Natural killer cell (primary cell): Measurements from ENCODE around the gene GSTM2. TPM values are rescaled to one million over a fixed set of nuclear protein-coding genes. Genes with fewer than 3 reads are reported as not detected.

Experiments used
- ATAC-seq, 3 donors: fragments of 150-1000 bp in 2 of 3; fragments of 200-7000 bp in 1 of 3; cut with Tn5 transposase; 1 replicate in 1 of 3; 2 replicates in 2 of 3; pipeline ENCODE4 v1.10.0; 2021; ENCODE audit warnings: mild to moderate bottlenecking in 2 of 3, moderate library complexity in 2 of 3
- DNase-seq, 2 donors: peaks; one replicate each; pipeline versions ENCODE4 v3.0.0 to v3.0.0-alpha.2; 2013 to 2021; ENCODE audit warnings: mixed read lengths in 1 of 2
- H3K27ac ChIP-seq: one replicate; pipeline ENCODE4 v1.5.1; 2013; ENCODE audit warnings: mild to moderate bottlenecking, low read length
- H3K27me3 ChIP-seq: one replicate; pipeline ENCODE4 v1.6.1; 2013; ENCODE audit warnings: low read length; ENCODE audit not compliant: control insufficient read depth, insufficient read depth
- H3K36me3 ChIP-seq: one replicate; pipeline ENCODE4 v1.6.1; 2013; ENCODE audit warnings: low read length; ENCODE audit not compliant: control insufficient read depth, insufficient read depth
- H3K4me1 ChIP-seq: one replicate; pipeline ENCODE4 v1.6.1; 2013; ENCODE audit warnings: low read length; ENCODE audit not compliant: control insufficient read depth, insufficient read depth
- H3K4me3 ChIP-seq: one replicate; pipeline ENCODE4 v1.5.1; 2013; ENCODE audit warnings: low read length
- H3K9me3 ChIP-seq: one replicate; pipeline ENCODE4 v1.6.1; 2013; ENCODE audit warnings: low read length; ENCODE audit not compliant: control insufficient read depth, insufficient read depth
- H3K27ac Mint-ChIP-seq, 2 donors: one replicate each; pipeline ENCODE4 v1.8.0; 2022; ENCODE audit warnings: mild to moderate bottlenecking in 2 of 2, mixed read lengths in 2 of 2, moderate library complexity in 1 of 2
- H3K27me3 Mint-ChIP-seq, 2 donors: one replicate each; pipeline ENCODE4 v1.8.0; 2022; ENCODE audit warnings: low read depth in 2 of 2, mixed read lengths in 2 of 2
- H3K36me3 Mint-ChIP-seq: one replicate; pipeline ENCODE4 v1.8.0; 2022; ENCODE audit warnings: mixed read lengths
- H3K4me1 Mint-ChIP-seq, 2 donors: one replicate each; pipeline ENCODE4 v1.8.0; 2022; ENCODE audit warnings: mixed read lengths in 2 of 2
- H3K4me3 Mint-ChIP-seq: one replicate; pipeline ENCODE4 v1.8.0; 2022; ENCODE audit warnings: mild to moderate bottlenecking, moderate library complexity, mixed read lengths
- H3K9me3 Mint-ChIP-seq, 2 donors: one replicate each; pipeline ENCODE4 v1.8.0; 2022; ENCODE audit warnings: mixed read lengths in 2 of 2
- WGBS: methylation state at CpG from one replicate; pipeline ENCODE4 v1.1.7; 2013; ENCODE audit warnings: missing lambda C conversion rate; ENCODE audit not compliant: insufficient coverage; 5-methylcytosine and 5-hydroxymethylcytosine counted together
- intact Hi-C: fragments of 100-400 bp; cut with micrococcal nuclease; formaldehyde crosslinking; loops from one replicate; pipeline ENCODE4 v1.14.2; 2022
- total RNA-seq, 4 donors: library from RNA; stranded (reverse); fragments of 120-200 nt in 1 of 4; gene quantifications; one replicate each; pipeline versions ENCODE4 v1.2.3 to v1.2.4, GENCODE V29; 2013 to 2022
- TF ChIP-seq, protein P1 (sequence below): fragments of 200-600 bp; IDR thresholded peaks from one replicate; pipeline ENCODE4 v1.8.0; 2022; ENCODE audit warnings: antibody characterized with exemption

Gene GSTM2
- 100 to 1,000 TPM; 142 to 315 (median 205) TPM for total RNA-seq
- total RNA-seq (2013): 25.6 TPM

DNA sequence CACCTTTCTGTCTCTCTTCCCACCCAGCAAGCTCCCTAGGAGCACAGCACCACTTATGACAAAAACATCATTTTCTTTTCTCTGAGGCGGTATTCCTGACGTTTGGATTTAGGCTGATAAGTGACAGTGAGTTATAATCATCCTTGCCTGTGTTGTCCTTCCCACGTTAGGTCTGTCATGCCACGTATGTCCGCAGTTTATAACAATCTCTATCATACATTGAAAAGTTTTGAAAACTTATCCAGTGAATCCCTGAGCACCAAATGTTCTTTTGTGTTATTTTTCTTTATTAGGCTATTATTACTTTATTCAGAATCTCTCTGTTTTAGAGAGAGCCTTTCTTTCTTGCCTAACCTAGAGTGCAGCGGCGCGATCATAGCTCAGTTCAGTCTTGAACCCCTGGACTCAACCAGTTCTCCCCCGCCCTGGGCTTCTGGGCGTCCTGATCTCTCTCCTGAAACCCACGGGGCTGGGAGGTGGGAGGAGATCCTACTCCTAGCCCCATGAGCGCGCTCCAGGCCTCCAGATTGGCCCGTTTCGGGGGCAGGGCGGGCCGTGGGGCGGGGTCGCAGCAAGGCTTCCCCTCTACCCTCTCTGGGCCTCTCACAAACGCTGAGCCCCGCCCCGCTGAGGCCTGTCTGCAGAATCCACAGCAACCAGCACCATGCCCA lies at the start of gene GSTM2:
GSTM2 (plus strand) TSS at position 606 of the 671 bp plus-strand sequence; CDS start at position 665, 59 bp downstream.
- Histone ChIP-seq H3K4me3 (peak within 1 kb of the TSS; percentile 9), H3K4me1 (peaks cover 26% of the 10 kb centered on the region), H3K27ac (no peak within 1 kb of the TSS), H3K36me3 (no peaks in the 10 kb centered on the region), H3K27me3 (no peaks in the 10 kb centered on the region), H3K9me3 (no peaks in the 10 kb centered on the region)
- Mint-ChIP-seq H3K27me3 (no peaks in the 10 kb centered on the region), H3K4me1 (peaks cover 10 to 25% of the 10 kb centered on the region in 2 donors), H3K9me3 (no peaks in the 10 kb centered on the region), H3K36me3 (no peaks in the 10 kb centered on the region), H3K4me3 (peak within 1 kb of the TSS; percentile 71), H3K27ac (peak within 1 kb of the TSS in 1 of 2 donors; percentile 27)
- ATAC-seq (peak; percentile 85 to 95 (median 93)), DNase-seq (peak; percentile 36 to 82)
- TF ChIP-seq, protein P1, sequence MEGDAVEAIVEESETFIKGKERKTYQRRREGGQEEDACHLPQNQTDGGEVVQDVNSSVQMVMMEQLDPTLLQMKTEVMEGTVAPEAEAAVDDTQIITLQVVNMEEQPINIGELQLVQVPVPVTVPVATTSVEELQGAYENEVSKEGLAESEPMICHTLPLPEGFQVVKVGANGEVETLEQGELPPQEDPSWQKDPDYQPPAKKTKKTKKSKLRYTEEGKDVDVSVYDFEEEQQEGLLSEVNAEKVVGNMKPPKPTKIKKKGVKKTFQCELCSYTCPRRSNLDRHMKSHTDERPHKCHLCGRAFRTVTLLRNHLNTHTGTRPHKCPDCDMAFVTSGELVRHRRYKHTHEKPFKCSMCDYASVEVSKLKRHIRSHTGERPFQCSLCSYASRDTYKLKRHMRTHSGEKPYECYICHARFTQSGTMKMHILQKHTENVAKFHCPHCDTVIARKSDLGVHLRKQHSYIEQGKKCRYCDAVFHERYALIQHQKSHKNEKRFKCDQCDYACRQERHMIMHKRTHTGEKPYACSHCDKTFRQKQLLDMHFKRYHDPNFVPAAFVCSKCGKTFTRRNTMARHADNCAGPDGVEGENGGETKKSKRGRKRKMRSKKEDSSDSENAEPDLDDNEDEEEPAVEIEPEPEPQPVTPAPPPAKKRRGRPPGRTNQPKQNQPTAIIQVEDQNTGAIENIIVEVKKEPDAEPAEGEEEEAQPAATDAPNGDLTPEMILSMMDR: no peak
- 22% methylated on average over 22 of the region's 22 CpGs for WGBS
- intact Hi-C loops: no loop called here

DNA sequence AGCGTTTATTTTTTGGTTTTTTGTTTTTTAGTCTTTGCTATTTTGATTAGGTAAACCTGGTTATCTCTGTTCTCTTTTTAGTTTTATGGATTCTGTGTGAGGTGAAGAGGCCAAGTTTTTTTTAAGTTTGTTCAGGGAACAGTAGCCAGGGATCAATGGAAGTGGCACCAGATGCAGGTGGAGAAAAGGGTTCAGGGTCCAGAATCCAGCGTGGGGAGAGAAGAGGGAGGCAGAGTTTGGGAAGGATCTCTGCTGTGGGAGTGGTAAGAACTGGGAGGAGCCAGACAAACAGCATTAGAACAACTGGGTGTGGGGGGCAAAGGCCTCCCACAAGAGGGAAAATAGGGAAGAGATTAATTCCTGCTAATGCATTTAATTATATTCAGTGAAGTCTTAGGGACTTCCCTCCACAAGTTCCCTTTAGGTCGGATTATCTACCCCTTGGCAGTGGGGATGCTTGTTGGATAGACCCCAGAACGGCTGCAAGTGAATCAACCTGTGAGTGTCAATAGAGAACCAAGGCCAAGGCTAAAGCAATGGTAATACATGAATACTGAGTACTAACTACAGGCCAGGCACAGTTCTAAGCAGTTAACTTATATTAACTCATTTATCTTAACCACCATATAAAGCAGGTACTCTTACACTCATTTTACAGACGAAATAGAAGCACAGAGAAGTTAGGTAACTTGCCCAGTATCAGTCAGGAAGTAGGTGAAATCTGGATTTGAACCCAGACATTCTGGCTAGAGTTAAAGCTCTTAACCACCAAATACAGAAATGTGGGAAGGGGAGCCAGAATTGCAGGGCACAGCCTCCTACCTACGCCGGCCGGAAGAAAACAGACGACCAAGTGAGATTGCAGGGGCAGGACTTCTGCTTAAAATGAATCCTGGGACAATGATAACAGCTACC lies 48.9 kb upstream of the GSTM2 start:
- Histone ChIP-seq H3K27ac (peak overlapping the region; percentile 80), H3K4me1 (peaks cover 54% of the 10 kb centered on the region), H3K27me3 (no peaks in the 10 kb centered on the region), H3K4me3 (peak overlapping the region; percentile 76), H3K36me3 (no peaks in the 10 kb centered on the region), H3K9me3 (no peaks in the 10 kb centered on the region)
- H3K27ac Mint-ChIP-seq: peak overlapping the region; percentile 93 to 99
- H3K4me3 Mint-ChIP-seq: peak overlapping the region; percentile 99
- H3K4me1 Mint-ChIP-seq: peaks cover 38 to 53% of the 10 kb centered on the region in 2 donors
- no peak for ATAC-seq
- no peak for DNase-seq
- WGBS: 31% methylated on average over 8 of the region's 9 CpGs
- TF ChIP-seq, protein P1: no peak
- H3K27me3 Mint-ChIP-seq: peaks cover 0 to 2% of the 10 kb centered on the region in 2 donors
- H3K9me3 Mint-ChIP-seq: no peaks in the 10 kb centered on the region
- H3K36me3 Mint-ChIP-seq: no peaks in the 10 kb centered on the region
- intact Hi-C loops: no loop called here

DNA sequence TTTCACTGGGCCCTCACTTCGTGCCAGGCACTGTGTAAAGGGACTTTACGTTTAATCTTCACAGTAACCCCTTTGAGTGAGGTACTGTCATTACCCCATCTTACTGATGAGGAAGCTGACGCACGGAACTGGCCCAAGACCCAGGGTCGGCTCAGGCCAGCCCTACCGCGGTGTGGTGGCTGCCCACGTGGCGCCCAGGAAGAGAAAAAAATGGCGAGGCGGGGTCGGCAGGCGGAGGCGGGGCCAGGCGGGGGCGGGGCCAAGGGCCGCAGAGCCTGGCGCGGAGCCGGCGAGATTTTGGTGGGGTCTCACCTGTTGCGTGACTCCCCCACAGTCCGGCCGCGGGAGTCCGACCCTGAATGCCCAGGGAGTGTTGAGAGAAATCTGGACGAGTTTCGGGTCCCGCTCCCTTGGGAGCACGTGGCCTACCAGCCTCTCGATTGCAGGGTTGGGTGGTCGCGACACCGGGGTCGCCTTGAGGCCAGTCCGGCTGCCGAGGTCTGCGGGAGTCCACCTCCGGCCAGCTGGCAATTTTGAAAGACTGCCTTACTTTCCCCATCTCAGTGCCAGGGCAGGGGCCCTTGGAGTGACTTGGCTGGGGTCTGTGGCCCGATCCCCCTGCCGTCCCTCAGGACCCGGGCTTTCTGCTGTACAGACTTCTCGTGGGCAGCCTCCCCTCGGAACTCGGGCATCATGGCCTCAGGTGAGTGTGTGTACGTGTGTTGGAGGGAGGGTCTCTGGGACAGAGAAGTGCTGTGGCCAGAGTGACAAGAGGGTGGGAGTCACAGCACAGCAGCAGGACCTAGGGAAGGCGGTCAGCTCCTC lies 48.1 kb upstream of the GSTM2 start, which contains the start of the genes AMPD2 and GNAT2:
AMPD2 (plus strand) TSS at position 262 of the 825 bp plus-strand sequence. CDS start 1,339 bp downstream, outside the sequence.
GNAT2 (minus strand) TSS at position 41 of the 825 bp plus-strand sequence. CDS start 6,746 bp downstream, outside the sequence.
- H3K9me3 Mint-ChIP-seq: no peaks in the 10 kb centered on the region
- peak within 1 kb of the TSS; percentile 93 to 99 for H3K27ac Mint-ChIP-seq
- TF ChIP-seq, protein P1: no peak
- H3K27me3 ChIP-seq: no peaks in the 10 kb centered on the region
- peak; percentile 78 to 86 for DNase-seq
- intact Hi-C loops: no loop called here
- H3K27ac ChIP-seq: peak within 1 kb of the TSS; percentile 89
- no peaks in the 10 kb centered on the region for H3K36me3 Mint-ChIP-seq
- H3K9me3 ChIP-seq: no peaks in the 10 kb centered on the region
- no peaks in the 10 kb centered on the region for H3K36me3 ChIP-seq
- ATAC-seq: peak; percentile 70 to 85 (median 78)
- H3K4me1 ChIP-seq: peaks cover 62% of the 10 kb centered on the region
- WGBS: under 1% methylated on average over 47 of the region's 47 CpGs
- peaks cover 43 to 62% of the 10 kb centered on the region in 2 donors for H3K4me1 Mint-ChIP-seq
- peak within 1 kb of the TSS; percentile 99 for H3K4me3 Mint-ChIP-seq
- peaks cover 0 to 2% of the 10 kb centered on the region in 2 donors for H3K27me3 Mint-ChIP-seq
- H3K4me3 ChIP-seq: peak within 1 kb of the TSS; percentile 76
